IMR-90 (cell line): ENCODE results near the gene COX4I1. TPM values are rescaled to one million over a fixed set of nuclear protein-coding genes. Genes with fewer than 3 reads are reported as not detected.

Source experiments
- ATAC-seq: fragments of 200-7000 bp; cut with Tn5 transposase; 2 replicates; pipeline ENCODE4 v1.9.1; 2020; ENCODE audit warnings: low read depth, mild to moderate bottlenecking, moderate library complexity
- BruUV-seq: library from RNA; stranded (reverse); fragments of 400-500 nt; replicated peaks from 2 replicates; lab custom pipeline; 2021; lab: Mats Ljungman, UMichigan
- CTCF ChIA-PET: fragments of 300-600 bp; formaldehyde crosslinking; extraction: SDS; loops from one replicate; lab custom pipeline; 2021; ENCODE audit warnings: antibody characterized with exemption; lab: Yijun Ruan, JAX
- POLR2A ChIA-PET: fragments of 300-600 bp; sonication (Branson Sonifier 250); formaldehyde crosslinking; loops from one replicate; lab custom pipeline; 2022; ENCODE audit warnings: antibody characterized with exemption; ENCODE audit not compliant: unreplicated experiment; lab: Charles Lee
- DNase-seq: peaks from one replicate; pipeline ENCODE4 v3.0.0; 2013
- H2AFZ ChIP-seq: replicated peaks from 2 replicates; pipeline ENCODE3; 2013; ENCODE audit warnings: low read length, mild to moderate bottlenecking; ENCODE audit not compliant: poor library complexity
- H2AK5ac ChIP-seq: 2 replicates; pipeline ENCODE4 v1.6.1; 2013; ENCODE audit warnings: low read depth, low read length, inconsistent platforms
- H2AK9ac ChIP-seq: replicated peaks from 2 replicates; pipeline ENCODE3; 2013; ENCODE audit warnings: mild to moderate bottlenecking, low read depth, low read length, moderate library complexity; ENCODE audit not compliant: poor library complexity
- H2BK120ac ChIP-seq: 2 replicates; pipeline ENCODE4 v1.6.1; 2013; ENCODE audit warnings: low read depth, low read length, inconsistent platforms
- H2BK15ac ChIP-seq: 3 replicates; pipeline ENCODE4 v1.6.1; 2013; ENCODE audit warnings: low read depth, low read length, inconsistent platforms
- H2BK20ac ChIP-seq: 2 replicates; pipeline ENCODE4 v1.6.1; 2013; ENCODE audit warnings: low read depth, mild to moderate bottlenecking, inconsistent platforms, low read length, moderate library complexity
- H2BK5ac ChIP-seq: 2 replicates; pipeline ENCODE4 v1.6.1; 2013; ENCODE audit warnings: mild to moderate bottlenecking, low read depth, low read length, inconsistent platforms; ENCODE audit not compliant: poor library complexity, severe bottlenecking
- H3K14ac ChIP-seq: replicated peaks from 2 replicates; pipeline ENCODE4 v1.6.1; 2013; ENCODE audit warnings: low read depth, low read length, inconsistent platforms
- H3K18ac ChIP-seq: 2 replicates; pipeline ENCODE4 v1.6.1; 2013; ENCODE audit warnings: low read depth, low read length, control low read depth
- H3K23ac ChIP-seq: 2 replicates; pipeline ENCODE4 v1.6.1; 2013; ENCODE audit warnings: low read depth, low read length, inconsistent platforms
- H3K27ac ChIP-seq: 2 replicates; pipeline ENCODE4 v1.5.1; 2013; ENCODE audit warnings: mild to moderate bottlenecking, control low read depth, low read length; ENCODE audit not compliant: insufficient read depth
- H3K27me3 ChIP-seq: 2 replicates; pipeline ENCODE4 v1.6.1; 2013; ENCODE audit warnings: low read length; ENCODE audit not compliant: control insufficient read depth, insufficient read depth
- H3K36me3 ChIP-seq: 2 replicates; pipeline ENCODE4 v1.6.1; 2013; ENCODE audit warnings: low read length, mixed read lengths; ENCODE audit not compliant: control insufficient read depth, insufficient read depth
- H3K4ac ChIP-seq: 2 replicates; pipeline ENCODE4 v1.6.1; 2013; ENCODE audit warnings: low read depth, low read length, inconsistent platforms
- H3K4me1 ChIP-seq: 2 replicates; pipeline ENCODE4 v1.6.1; 2013; ENCODE audit warnings: low read length, mixed read lengths; ENCODE audit not compliant: control insufficient read depth, insufficient read depth
- H3K4me2 ChIP-seq: 2 replicates; pipeline ENCODE4 v1.6.1; 2013; ENCODE audit warnings: low read depth, mild to moderate bottlenecking, control low read depth, low read length, moderate library complexity
- H3K4me3 ChIP-seq: 2 replicates; pipeline ENCODE4 v1.5.1; 2013; ENCODE audit warnings: low read depth, mild to moderate bottlenecking, control low read depth, low read length, moderate library complexity; ENCODE audit not compliant: insufficient read depth
- H3K56ac ChIP-seq: 2 replicates; pipeline ENCODE4 v1.6.1; 2013; ENCODE audit warnings: low read length, inconsistent platforms; ENCODE audit not compliant: insufficient read depth; ENCODE audit errors: extremely low read depth
- H3K79me1 ChIP-seq, 2 experiments: 2 replicates each; pipeline ENCODE4 v1.6.1; 2013; ENCODE audit warnings: low read length in 2 of 2, inconsistent platforms in 1 of 2, low read depth in 1 of 2
- H3K9ac ChIP-seq: 2 replicates; pipeline ENCODE4 v1.6.1; 2013; ENCODE audit warnings: low read depth, low read length, control low read depth
- H3K9me1 ChIP-seq: 2 replicates; pipeline ENCODE4 v1.6.1; 2013; ENCODE audit warnings: low read length, inconsistent platforms; ENCODE audit not compliant: insufficient read depth
- H3K9me3 ChIP-seq: 2 replicates; pipeline ENCODE4 v1.6.1; 2013; ENCODE audit warnings: low read length; ENCODE audit not compliant: control insufficient read depth, insufficient read depth
- H4K20me1 ChIP-seq: 2 replicates; pipeline ENCODE4 v1.6.1; 2013; ENCODE audit warnings: low read length, inconsistent platforms; ENCODE audit not compliant: insufficient read depth
- H4K5ac ChIP-seq: 2 replicates; pipeline ENCODE4 v1.6.1; 2013; ENCODE audit warnings: mild to moderate bottlenecking, low read depth, low read length, control low read depth
- H4K8ac ChIP-seq, 2 experiments: 2 replicates each; pipeline ENCODE4 v1.6.1; 2013; ENCODE audit warnings: low read depth in 2 of 2, low read length in 2 of 2, control low read depth in 1 of 2, inconsistent platforms in 1 of 2
- H4K91ac ChIP-seq: 2 replicates; pipeline ENCODE4 v1.6.1; 2013; ENCODE audit warnings: low read depth, low read length, inconsistent platforms; ENCODE audit not compliant: insufficient read depth
- BHLHE40 ChIP-seq: fragments of 150-350 bp; IDR thresholded peaks from 2 replicates; pipeline ENCODE4 v1.6.1; 2016; ENCODE audit warnings: mild to moderate bottlenecking, low read depth, low read length
- CEBPB ChIP-seq: IDR thresholded peaks from 2 replicates; pipeline ENCODE4 v1.6.1; 2012; ENCODE audit warnings: low read depth, low read length, improper control_type of control experiment
- ELK1 ChIP-seq: fragments of 150-350 bp; IDR thresholded peaks from 2 replicates; pipeline ENCODE4 v1.6.1; 2016; ENCODE audit warnings: low read depth, mild to moderate bottlenecking, low read length, moderate library complexity, borderline replicate concordance
- FOS ChIP-seq: fragments of 150-350 bp; IDR thresholded peaks from 2 replicates; pipeline ENCODE4 v1.6.1; 2016; ENCODE audit warnings: low read depth, low read length
- MAZ ChIP-seq: IDR thresholded peaks from 2 replicates; pipeline ENCODE4 v1.6.1; 2012; ENCODE audit warnings: low read depth, mild to moderate bottlenecking, low read length, improper control_type of control experiment, moderate library complexity, borderline replicate concordance
- MXI1 ChIP-seq: IDR thresholded peaks from 2 replicates; pipeline ENCODE4 v1.6.1; 2012; ENCODE audit warnings: low read depth, mild to moderate bottlenecking, low read length, moderate library complexity, borderline replicate concordance
- NFE2L2 ChIP-seq: fragments of 150-350 bp; IDR thresholded peaks from 2 replicates; pipeline ENCODE4 v1.6.1; 2016; ENCODE audit warnings: low read depth, mild to moderate bottlenecking, low read length
- RAD21 ChIP-seq: IDR thresholded peaks from 2 replicates; pipeline ENCODE4 v1.6.1; 2012; ENCODE audit warnings: low read length, improper control_type of control experiment
- RCOR1 ChIP-seq: IDR thresholded peaks from 2 replicates; pipeline ENCODE4 v1.6.1; 2012; ENCODE audit warnings: mild to moderate bottlenecking, low read length, improper control_type of control experiment; ENCODE audit not compliant: insufficient replicate concordance
- RFX5 ChIP-seq: IDR thresholded peaks from 2 replicates; pipeline ENCODE4 v1.8.0; 2012; ENCODE audit warnings: low read depth, mild to moderate bottlenecking, low read length, moderate library complexity
- SMC3 ChIP-seq: fragments of 150-350 bp; IDR thresholded peaks from 2 replicates; pipeline ENCODE4 v1.6.1; 2016; ENCODE audit warnings: low read depth, mild to moderate bottlenecking, antibody characterized with exemption, low read length, moderate library complexity
- USF2 ChIP-seq: fragments of 150-350 bp; IDR thresholded peaks from 2 replicates; pipeline ENCODE4 v1.6.1; 2017; ENCODE audit warnings: mild to moderate bottlenecking, antibody characterized with exemption, low read length, low read depth
- WGBS, 2 experiments: methylation state at CpG; one replicate each; pipeline versions ENCODE4 v1.1.5 to v1.1.7; 2013; ENCODE audit warnings: missing lambda C conversion rate in 2 of 2; ENCODE audit not compliant: insufficient read length in 1 of 2; ENCODE audit errors: extremely low coverage in 2 of 2; 5-methylcytosine and 5-hydroxymethylcytosine counted together
- dilution Hi-C: fragments of 300-500 bp; cut with HindIII; formaldehyde crosslinking; loops from one replicate; pipeline ENCODE4 v1.14.3; 2018; ENCODE audit warnings: low sequenced_read_pairs; ENCODE audit not compliant: unreplicated experiment
- in situ Hi-C: fragments of 300-500 bp; cut with MboI; formaldehyde crosslinking; loops from 3 replicates; pipeline ENCODE4 v1.14.3; 2019; ENCODE audit warnings: low sequenced_read_pairs, inconsistent platforms, mixed read lengths
- intact Hi-C: fragments of 100-400 bp; cut with micrococcal nuclease; formaldehyde crosslinking; loops from 2 replicates; pipeline ENCODE4 v1.10.0; 2022
- polyA plus RNA-seq, 3 experiments: library from polyadenylated mRNA; depleted of rRNA; stranded (reverse); fragments of >200 nt; gene quantifications; 2 replicates each; pipeline ENCODE4 v1.2.3, GENCODE V29; 2012; ENCODE audit warnings: low replicate concordance in 1 of 3
- total RNA-seq: library from RNA; depleted of rRNA; stranded (reverse); fragments of >200 nt; gene quantifications from 2 replicates; pipeline ENCODE4 v1.2.3, GENCODE V29; 2012

The COX4I1 gene
- total and polyA plus RNA-seq, 2 of the 4 experiments (the other 2 are of a cell fraction) = 397 to 700 TPM

- Histone ChIP-seq H3K9me3 (no peaks in the 10 kb centered on the region), H3K56ac (no peak overlapping the region), H4K5ac (no peak overlapping the region), H2BK120ac (peak overlapping the region; percentile 79; the same call in 1 of the 2 replicates), H2BK20ac (peak overlapping the region; percentile 61), H3K27ac (no peak overlapping the region; the same call in 1 of the 2 replicates), H3K4me2 (no peak overlapping the region), H3K9me1 (peaks cover 4% of the 10 kb centered on the region), H2AK5ac (peak overlapping the region; percentile 79), H3K18ac (no peak overlapping the region), H3K4me3 (no peak overlapping the region), H4K8ac (peak overlapping the region in 1 of 2 experiments; percentile 54; a peak in 1 of 4 replicates), H3K4ac (peak overlapping the region; percentile 51), H3K14ac (peak overlapping the region; percentile 50; the same call in 1 of the 2 replicates), H3K4me1 (peaks cover 32% of the 10 kb centered on the region), H4K20me1 (peaks cover 8% of the 10 kb centered on the region), H3K9ac (no peak overlapping the region), H2BK5ac (no peak overlapping the region), H3K36me3 (no peaks in the 10 kb centered on the region), H2AK9ac (peak overlapping the region; percentile 80), H2AFZ (peak overlapping the region; percentile 46), H3K27me3 (no peaks in the 10 kb centered on the region), H4K91ac (peak overlapping the region; percentile 24), H3K23ac (peak overlapping the region; percentile 43; the same call in 1 of the 2 replicates), H2BK15ac (peak overlapping the region; percentile 44; the same call in 1 of the 3 replicates), H3K79me1 (peaks cover 11 to 26% of the 10 kb centered on the region in 2 experiments)
- peak; percentile 62 for DNase-seq
- POLR2A ChIA-PET = no interaction called here
- intact Hi-C loops (loop anchor here (5.0 kb wide), 1 partner anchor 45 kb away; the partner anchor contains the start of genes COX4I1 and EMC8), in situ Hi-C loops (no loop called here), dilution Hi-C loops (no loop called here)
- CTCF ChIA-PET = no interaction called here
- ATAC-seq = peak; percentile 56
- BruUV-seq = no TSS peak
- 33% methylated on average over 3 of the region's 21 CpGs; no CpG with 5 or more reads in 1 of the 2 experiments for WGBS, 2 experiments
- no peak; the same call in 1 of the 2 replicates for TF ChIP-seq SMC3
- peak; percentile 59; the same call in 1 of the 2 replicates for TF ChIP-seq MAZ
- TF ChIP-seq USF2 = no peak
- no peak for TF ChIP-seq CEBPB
- no peak for TF ChIP-seq ELK1
- TF ChIP-seq RAD21 = peak; percentile 41
- no peak for TF ChIP-seq RFX5
- no peak for TF ChIP-seq BHLHE40
- no peak for TF ChIP-seq FOS
- TF ChIP-seq NFE2L2 = no peak
- TF ChIP-seq MXI1 = no peak
- TF ChIP-seq RCOR1 = no peak
Measured at GRCh38 chr16:85752511-85753420, 46.7 kb upstream of the COX4I1 start.
